ENCODE measurements around the gene CAMK2A.

DNA sequence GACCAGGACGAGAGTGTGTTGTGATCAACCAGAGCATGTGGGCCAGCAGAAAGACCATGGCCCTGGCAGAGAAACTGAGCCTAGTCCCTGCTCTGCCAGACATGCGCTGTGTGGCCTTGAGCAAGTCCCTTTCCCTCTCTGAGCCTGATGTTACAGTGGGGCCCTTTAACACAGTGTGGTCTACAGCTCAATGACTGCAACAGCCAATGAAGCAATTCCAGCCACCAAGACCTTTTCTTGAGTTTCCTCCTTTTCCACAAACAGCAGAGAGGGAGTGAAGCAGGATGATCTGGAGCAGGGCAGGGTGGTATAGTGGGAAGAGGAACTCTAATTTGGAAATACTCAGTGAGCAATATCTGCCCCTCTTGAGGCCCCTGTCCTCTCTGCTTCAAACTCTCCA, 38.9 kb upstream of the CAMK2A start:
- TF ChIP-seq POLR2A (IDR thresholded peaks at IDR 0.05; ENCODE audit: low read depth, low read length) = no peak
- TF ChIP-seq, protein P1, sequence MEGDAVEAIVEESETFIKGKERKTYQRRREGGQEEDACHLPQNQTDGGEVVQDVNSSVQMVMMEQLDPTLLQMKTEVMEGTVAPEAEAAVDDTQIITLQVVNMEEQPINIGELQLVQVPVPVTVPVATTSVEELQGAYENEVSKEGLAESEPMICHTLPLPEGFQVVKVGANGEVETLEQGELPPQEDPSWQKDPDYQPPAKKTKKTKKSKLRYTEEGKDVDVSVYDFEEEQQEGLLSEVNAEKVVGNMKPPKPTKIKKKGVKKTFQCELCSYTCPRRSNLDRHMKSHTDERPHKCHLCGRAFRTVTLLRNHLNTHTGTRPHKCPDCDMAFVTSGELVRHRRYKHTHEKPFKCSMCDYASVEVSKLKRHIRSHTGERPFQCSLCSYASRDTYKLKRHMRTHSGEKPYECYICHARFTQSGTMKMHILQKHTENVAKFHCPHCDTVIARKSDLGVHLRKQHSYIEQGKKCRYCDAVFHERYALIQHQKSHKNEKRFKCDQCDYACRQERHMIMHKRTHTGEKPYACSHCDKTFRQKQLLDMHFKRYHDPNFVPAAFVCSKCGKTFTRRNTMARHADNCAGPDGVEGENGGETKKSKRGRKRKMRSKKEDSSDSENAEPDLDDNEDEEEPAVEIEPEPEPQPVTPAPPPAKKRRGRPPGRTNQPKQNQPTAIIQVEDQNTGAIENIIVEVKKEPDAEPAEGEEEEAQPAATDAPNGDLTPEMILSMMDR (conservative IDR thresholded peaks at IDR 0.05; ENCODE audit: low read depth, low read length) = no peak
- no peak for TF ChIP-seq MXI1 (IDR thresholded peaks at IDR 0.05; ENCODE audit: borderline replicate concordance, low read depth, low read length)
- TF ChIP-seq, protein P2, sequence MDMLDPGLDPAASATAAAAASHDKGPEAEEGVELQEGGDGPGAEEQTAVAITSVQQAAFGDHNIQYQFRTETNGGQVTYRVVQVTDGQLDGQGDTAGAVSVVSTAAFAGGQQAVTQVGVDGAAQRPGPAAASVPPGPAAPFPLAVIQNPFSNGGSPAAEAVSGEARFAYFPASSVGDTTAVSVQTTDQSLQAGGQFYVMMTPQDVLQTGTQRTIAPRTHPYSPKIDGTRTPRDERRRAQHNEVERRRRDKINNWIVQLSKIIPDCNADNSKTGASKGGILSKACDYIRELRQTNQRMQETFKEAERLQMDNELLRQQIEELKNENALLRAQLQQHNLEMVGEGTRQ (IDR thresholded peaks at IDR 0.05; ENCODE audit: low read depth, low read length) = no peak
- no peak for TF ChIP-seq NFE2L2 (IDR thresholded peaks at IDR 0.05; ENCODE audit: low read depth, low read length)
- TF ChIP-seq, protein P3, sequence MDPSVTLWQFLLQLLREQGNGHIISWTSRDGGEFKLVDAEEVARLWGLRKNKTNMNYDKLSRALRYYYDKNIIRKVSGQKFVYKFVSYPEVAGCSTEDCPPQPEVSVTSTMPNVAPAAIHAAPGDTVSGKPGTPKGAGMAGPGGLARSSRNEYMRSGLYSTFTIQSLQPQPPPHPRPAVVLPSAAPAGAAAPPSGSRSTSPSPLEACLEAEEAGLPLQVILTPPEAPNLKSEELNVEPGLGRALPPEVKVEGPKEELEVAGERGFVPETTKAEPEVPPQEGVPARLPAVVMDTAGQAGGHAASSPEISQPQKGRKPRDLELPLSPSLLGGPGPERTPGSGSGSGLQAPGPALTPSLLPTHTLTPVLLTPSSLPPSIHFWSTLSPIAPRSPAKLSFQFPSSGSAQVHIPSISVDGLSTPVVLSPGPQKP (IDR thresholded peaks at IDR 0.05; ENCODE audit: borderline replicate concordance, low read depth, low read length) = no peak
- no peak for TF ChIP-seq MAFK (IDR thresholded peaks at IDR 0.05; ENCODE audit: low read depth, low read length)
- TF ChIP-seq RAD21 (IDR thresholded peaks at IDR 0.05; ENCODE audit: low read length) = no peak
- no peak for TF ChIP-seq MAZ (IDR thresholded peaks at IDR 0.05; ENCODE audit: borderline replicate concordance, low read depth, low read length)
- no peak for TF ChIP-seq RFX5 (IDR thresholded peaks at IDR 0.05; ENCODE audit: low read depth, low read length)
- TF ChIP-seq FOS (IDR thresholded peaks at IDR 0.05; ENCODE audit: low read depth, low read length) = no peak
- no peak for TF ChIP-seq CEBPB (IDR thresholded peaks at IDR 0.05; ENCODE audit: low read depth, low read length)

All from IMR-90 (cell line).